HG03064 (cell line): ENCODE data around the gene NLGN1.

Source experiments
- ATAC-seq: cut with Tn5 transposase; IDR thresholded peaks from one replicate; pipeline ENCODE4 v1.9.1; 2021; ENCODE audit warnings: low read depth; ENCODE audit not compliant: unreplicated experiment

Gene NLGN1

DNA sequence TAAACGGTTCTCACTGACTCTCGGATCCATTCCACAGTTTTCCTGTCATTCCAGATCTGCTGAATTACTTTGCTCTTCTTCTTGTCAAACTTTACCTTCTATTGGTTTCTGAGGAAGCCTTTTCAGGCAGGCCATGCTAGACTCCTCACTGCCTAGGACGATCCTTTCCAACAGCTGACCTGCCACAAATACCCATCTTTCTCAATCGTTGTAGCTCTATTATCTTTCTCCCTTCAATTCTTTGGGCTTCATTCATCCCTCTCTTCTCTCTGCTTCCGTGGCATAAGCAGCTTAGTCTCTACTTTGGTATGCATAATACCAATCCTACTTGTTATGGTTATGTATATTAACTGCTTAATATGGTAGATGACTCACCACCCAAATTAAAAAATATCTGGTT is 421.8 kb downstream of the NLGN1 start:
- no peak for ATAC-seq

- ATAC-seq, result no peak
Observed at GRCh38 chr3:173823911-173824460, 426.4 kb downstream of the NLGN1 start.

- ATAC-seq, result no peak
Observed at GRCh38 chr3:173825730-173826129, 428.2 kb downstream of the NLGN1 start.

- ATAC-seq, result no peak
Observed at GRCh38 chr3:173826416-173826815, 428.9 kb downstream of the NLGN1 start.

DNA sequence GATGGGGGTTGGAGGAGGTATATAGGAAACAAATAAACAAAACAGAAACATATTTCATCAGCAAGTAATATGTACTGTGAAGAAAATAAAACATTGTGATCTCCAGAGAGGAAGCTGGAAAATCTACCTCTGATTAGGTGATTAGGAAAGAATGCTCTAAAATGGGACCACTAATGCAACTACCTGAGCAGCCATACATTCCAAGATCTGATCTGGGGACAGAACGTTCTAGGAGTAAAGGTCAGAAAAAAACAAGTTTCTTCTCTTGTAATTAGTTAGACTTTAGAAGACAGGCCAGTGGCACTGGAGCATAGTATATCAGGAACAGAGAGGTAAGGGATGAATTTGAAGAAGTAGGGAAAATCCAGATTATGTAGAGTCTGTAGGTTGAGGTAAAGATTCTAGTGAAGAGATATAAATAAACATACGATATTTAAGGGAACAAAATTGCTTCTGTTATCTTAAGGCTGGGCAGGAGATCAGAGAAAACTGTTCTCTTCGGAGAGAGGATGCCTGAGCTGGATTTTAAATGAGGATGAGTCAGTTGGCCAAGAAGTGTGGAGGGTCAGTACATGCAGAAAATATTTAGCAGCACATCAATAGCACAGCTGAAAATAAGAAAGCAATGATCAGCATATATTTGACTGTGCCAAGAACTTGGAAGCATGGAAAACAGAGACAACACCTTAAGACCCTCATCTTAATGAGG is 429.5 kb downstream of the NLGN1 start:
- no peak for ATAC-seq

GRCh38 chr3:173838644-173839043 is 441.1 kb downstream of the NLGN1 start:
- no peak for ATAC-seq

DNA sequence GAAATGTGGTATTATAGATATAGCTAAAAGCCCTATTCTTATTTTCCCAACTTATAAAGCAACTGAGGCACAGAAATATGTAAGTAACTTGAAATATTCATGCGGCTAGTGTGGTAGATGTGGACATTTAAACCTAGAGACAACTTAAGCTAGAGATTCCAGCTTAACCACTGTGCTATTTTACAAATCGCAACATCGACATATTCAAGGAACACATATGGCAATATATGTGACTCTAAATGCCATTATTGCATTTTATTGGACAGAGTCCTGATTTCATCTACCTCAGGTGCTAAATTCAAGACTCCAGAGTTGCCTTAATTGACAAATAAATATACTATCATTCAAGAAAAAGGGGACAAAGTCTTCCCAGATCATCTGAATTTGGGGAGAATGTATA is 442.3 kb downstream of the NLGN1 start:
- ATAC-seq, result no peak

DNA sequence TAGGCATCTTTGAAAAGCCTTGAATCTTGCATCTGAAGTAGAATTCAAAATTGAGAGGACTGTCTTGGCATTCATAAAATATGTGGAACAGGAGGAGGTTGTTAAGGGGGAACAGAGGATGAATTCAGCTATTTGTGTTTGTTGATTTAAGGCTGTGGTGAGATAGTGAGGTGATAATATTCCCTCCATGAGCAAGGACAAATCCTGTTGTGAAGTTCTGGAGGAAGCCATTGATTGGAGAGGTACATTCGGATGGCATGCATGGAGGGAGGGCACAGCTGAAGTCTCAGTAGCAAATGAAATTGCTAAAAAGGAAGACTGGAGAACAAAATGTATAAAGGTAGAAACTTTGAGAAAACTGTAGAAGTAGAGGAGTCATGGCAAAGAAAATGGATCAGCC is 443.8 kb downstream of the NLGN1 start:
- ATAC-seq, result no peak

GRCh38 chr3:173843060-173843459 is 445.5 kb downstream of the NLGN1 start:
- ATAC-seq, result no peak

- ATAC-seq, result no peak
Observed at GRCh38 chr3:173846584-173846983, 449.0 kb downstream of the NLGN1 start.

GRCh38 chr3:173849489-173849888 is 451.9 kb downstream of the NLGN1 start:
- ATAC-seq, result no peak

DNA sequence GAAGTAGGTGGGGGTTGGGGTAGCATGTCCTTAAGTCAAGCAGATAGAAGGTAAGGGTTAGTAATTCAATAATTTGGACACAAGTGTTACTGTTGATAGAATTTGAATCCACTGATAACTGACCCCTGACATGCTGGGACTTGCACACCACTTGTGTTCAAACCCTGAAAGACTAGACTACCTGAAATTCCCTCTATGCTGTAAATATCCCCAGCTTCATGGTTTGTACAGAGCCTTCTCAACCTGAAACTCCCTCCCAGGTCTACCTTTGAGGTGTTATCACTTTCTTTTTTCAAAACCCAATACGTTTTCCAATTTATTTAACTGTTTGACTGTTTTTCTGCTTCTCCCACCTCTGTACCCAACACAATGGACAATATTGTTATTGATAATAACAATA is 459.6 kb downstream of the NLGN1 start:
- ATAC-seq, result no peak

- no peak for ATAC-seq
Observed at GRCh38 chr3:173862701-173863100, 465.2 kb downstream of the NLGN1 start.

- ATAC-seq, result no peak
Observed at GRCh38 chr3:173863551-173863950, 466.0 kb downstream of the NLGN1 start.

DNA sequence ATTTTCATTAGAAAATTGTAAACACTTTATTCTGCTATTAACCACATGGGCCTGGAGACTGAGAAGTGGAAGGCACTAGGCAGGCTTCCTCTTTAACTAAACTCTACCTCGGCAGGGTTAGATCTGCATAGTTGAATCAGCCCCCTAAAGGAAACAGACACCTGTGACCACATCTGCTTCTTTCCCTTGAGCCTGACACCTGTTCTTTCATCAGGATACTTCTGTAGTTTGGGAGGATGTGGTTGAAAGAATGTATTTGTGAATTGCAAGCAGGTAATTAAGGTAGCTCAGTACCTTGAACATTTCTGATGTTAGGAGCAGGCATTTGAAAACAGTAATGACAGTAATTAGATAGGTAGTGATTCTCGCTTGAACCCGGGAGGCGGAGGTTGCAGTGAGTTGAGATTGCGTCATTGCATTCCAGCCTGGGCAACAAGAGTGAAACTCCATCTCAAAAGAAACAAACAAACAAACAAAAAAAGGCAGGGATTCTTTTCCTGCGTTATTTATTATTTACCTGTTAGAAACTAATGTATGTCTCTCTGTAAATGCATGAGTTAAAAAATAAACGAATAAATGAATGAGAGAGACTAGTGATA is 468.5 kb downstream of the NLGN1 start:
- no peak for ATAC-seq

DNA sequence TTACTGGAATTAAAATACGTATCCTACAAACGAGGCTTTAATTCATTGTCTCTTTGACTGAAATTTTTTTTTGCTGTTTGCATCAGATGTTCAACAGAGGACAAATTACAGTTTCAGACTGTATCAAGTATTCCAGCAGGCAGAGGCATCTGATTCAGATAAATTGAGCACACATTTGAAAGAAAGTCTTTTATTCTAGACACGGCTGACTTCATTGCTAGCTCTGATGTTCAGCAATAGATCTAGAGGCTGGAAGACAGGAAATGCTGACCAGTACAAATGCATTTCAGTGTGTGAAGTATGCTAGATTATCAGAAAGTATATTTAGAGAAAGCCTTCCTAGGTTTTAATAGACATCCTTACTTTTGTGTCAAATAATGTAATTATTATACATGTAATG is 472.2 kb downstream of the NLGN1 start:
- ATAC-seq, result no peak

DNA sequence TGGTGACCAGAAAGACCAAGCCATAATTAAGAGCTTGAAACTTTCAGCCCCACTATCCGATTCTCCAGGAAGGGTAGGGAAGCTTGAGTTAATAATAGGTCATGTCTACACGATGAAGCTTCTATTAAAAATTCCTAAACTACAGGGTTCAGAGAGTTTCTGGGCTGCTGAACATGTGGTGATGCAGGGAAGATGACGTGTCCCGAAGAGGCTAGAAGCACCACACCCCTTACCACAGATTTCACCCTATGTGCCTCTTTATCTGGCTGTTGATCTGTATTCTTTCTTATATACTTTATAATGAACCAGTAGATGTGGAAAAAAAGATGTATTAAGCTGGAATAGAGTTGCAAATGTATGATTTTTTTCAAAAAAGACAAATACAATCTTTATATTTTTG is 473.4 kb downstream of the NLGN1 start:
- ATAC-seq, result no peak

DNA sequence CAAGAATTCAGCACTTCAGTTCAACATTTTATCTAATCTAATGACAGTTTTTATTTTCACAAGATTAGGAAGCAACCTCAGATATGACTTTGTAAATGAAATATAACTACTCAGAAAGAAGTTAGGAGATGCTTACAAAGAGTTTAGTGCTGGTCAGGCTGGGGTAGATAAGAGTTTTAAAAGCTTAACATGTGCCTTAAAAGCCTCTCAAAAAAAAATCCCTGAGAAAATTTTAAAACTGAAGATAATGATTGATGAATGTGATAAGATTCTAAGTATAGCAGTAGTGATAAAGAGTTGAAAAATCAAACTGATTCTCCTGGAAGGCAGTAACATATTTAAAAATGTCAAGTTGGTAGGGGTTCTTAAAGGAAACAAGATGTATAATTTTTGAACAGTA is 478.2 kb downstream of the NLGN1 start:
- no peak for ATAC-seq

- ATAC-seq, result no peak
Observed at GRCh38 chr3:173876476-173876875, 478.9 kb downstream of the NLGN1 start.

GRCh38 chr3:173887888-173888287 is 490.3 kb downstream of the NLGN1 start:
- no peak for ATAC-seq

DNA sequence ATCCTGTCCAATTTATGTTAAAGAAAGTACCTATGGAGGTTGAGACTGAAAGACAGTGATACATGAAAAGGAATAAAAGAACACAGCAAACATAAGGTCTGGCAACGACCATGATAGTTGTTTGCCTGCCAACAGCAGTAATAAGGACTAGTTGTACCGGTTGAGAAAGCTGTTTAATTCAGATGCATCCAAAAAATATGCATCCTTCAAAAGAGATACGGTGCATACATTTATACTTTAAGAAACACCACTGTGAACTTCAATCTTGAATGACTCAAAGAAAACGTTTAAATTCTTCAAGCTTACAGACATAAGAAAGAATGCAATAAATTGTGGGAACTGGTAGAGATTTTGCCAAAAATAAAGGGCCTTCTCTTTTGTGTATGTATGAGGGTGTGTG is 492.1 kb downstream of the NLGN1 start:
- ATAC-seq, result no peak

GRCh38 chr3:173890091-173890490 is 492.5 kb downstream of the NLGN1 start:
- no peak for ATAC-seq
